Measurements from ENCODE around the gene MDM1.

- TF ChIP-seq CTCF (IDR thresholded peaks at IDR 0.05; ENCODE audit: poor library complexity) (no peak), EZH2 (IDR thresholded peaks at IDR 0.05; ENCODE audit: borderline replicate concordance) (no peak)
These were observed 817 bp upstream of the MDM1 start for GRCh38 chr12:68332728-68333630.

Measured in hepatocyte (in vitro differentiated cells).